ENCODE results near the gene SMAD3.
A peak's percentile ranks its signal among the peaks of the same experiment; 100 is the strongest.

The SMAD3 gene

DNA sequence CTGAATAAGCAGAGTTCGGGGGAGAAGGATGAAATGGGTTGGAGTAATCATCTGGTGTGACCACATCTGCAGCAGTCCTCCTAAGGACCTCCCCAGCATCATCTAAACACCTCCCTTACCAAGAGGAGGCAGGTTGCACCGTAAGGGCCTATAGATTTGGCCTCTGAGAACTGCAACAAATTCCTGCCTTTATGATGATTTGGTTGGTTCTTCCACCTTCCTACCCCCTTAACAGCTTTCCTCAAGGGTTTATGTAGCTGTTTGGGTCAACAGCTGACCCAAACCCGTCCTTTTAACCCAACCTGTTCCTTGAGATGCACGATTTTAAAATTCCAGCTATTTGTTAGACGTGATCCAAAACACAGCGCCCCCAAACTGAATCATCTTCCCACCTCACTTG, 130.8 kb downstream of the SMAD3 start:
- DNase-seq (ENCODE audit: low read depth) = no peak
- TF ChIP-seq, protein P1, sequence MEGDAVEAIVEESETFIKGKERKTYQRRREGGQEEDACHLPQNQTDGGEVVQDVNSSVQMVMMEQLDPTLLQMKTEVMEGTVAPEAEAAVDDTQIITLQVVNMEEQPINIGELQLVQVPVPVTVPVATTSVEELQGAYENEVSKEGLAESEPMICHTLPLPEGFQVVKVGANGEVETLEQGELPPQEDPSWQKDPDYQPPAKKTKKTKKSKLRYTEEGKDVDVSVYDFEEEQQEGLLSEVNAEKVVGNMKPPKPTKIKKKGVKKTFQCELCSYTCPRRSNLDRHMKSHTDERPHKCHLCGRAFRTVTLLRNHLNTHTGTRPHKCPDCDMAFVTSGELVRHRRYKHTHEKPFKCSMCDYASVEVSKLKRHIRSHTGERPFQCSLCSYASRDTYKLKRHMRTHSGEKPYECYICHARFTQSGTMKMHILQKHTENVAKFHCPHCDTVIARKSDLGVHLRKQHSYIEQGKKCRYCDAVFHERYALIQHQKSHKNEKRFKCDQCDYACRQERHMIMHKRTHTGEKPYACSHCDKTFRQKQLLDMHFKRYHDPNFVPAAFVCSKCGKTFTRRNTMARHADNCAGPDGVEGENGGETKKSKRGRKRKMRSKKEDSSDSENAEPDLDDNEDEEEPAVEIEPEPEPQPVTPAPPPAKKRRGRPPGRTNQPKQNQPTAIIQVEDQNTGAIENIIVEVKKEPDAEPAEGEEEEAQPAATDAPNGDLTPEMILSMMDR (IDR thresholded peaks at IDR 0.05; ENCODE audit: insufficient read depth, low read depth, low read length, missing control alignments) = no peak
- no peak overlapping the region for H3K4me3 ChIP-seq (ENCODE audit: low read depth, low read length)

DNA sequence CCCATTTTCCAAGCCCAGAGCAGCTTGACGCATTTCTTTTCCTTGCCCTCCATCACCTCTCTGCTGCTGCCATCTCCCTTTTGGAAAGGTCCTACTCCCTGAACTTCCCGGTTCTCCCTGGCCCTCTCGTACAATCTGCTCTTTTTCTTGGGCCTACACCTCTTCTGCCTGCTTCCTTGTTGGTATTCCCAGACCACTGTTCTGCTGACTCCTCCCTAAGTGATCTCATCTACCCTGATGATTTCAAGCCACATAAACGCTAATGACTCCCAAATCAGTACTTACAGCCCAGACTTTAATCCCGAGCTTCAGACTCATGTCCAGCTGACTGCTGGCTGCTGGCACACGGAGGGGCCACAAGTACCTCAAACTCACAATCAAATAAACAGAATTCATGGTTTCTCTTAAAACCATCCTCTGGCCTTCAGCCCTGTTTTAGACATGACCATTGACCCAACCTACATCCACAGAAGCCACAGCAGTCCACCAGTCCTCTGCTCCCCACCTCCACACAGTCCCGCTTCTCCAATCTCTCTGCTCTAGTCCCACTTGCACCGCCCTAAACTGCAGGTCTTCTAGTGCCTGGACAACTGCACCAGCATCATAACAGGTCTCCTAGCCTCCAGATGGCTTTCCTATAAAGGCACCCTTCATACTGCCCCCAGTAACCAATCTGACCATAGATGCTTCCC, 131.4 kb downstream of the SMAD3 start:
- TF ChIP-seq, protein P1 (IDR thresholded peaks at IDR 0.05; ENCODE audit: insufficient read depth, low read depth, low read length, missing control alignments) = no peak
- DNase-seq (ENCODE audit: low read depth) = no peak
- H3K4me3 ChIP-seq (ENCODE audit: low read depth, low read length) = no peak overlapping the region

DNA sequence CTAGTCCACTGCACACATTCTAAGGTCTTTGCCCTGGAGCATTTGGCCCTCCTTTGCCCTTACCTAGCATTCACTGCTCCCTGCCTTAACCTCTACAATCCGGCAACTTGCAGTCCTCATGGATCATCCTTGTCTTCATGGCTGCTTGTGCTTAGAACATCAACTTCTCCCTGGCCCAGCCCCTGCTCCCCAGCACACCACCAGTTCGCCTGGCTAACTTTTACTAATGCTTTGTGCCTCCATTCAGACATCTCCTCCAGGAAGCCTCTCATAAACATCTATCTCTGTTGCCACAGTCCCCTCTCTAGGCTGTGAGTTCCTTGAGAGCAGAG, 131.9 kb downstream of the SMAD3 start:
- DNase-seq (ENCODE audit: low read depth) = no peak
- H3K4me3 ChIP-seq (ENCODE audit: low read depth, low read length) = no peak overlapping the region
- TF ChIP-seq, protein P1 (IDR thresholded peaks at IDR 0.05; ENCODE audit: insufficient read depth, low read depth, low read length, missing control alignments) = no peak

DNA sequence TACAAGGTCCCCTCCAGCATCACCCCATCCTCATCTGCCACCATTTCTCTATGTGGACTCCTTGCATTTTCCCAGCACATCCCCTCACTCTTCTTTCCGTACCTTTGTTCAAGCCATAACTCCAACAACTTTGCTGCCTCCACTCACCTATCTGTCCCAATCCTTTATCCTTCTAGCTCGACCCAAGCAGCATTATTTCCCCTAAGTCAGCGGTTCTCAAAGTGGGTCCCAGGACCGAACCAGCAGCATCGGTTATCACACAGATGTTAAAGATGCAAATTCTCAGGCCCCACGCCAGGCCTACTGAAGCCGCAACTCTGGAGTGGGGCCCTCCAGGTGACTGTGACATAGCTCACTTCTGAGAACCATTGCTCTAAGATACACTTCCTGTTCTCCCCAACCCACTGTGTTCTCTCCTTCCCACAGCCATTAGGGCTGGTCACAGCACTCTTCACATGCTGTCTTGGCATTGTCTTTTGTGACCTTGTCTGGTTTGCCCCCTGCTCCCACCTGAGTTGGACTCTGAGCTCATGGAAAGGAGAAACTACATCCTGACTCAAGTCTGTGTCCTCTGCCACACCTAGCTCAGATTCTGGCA, 132.9 kb downstream of the SMAD3 start:
- DNase-seq (ENCODE audit: low read depth) = peak; percentile 29
- no peak overlapping the region for H3K4me3 ChIP-seq (ENCODE audit: low read depth, low read length)
- TF ChIP-seq, protein P1 (IDR thresholded peaks at IDR 0.05; ENCODE audit: insufficient read depth, low read depth, low read length, missing control alignments) = no peak

DNA sequence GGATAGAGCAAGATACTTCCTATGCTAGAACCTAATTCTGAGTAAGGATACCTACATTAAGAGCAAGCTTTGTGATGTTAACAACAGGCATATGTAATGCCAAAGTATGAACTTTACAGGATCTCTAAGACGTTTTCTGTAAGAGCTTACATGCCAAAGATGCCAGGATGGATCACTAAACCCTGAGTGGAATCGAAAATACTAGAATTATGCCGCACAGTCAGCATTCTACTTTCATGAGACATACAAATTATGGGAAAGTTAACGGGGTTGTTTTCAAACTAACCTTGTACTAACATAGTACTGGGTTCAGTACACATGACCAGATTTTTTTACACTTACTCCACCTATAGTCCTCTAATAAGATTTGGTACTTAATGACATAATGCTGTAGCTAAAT, 134.0 kb downstream of the SMAD3 start:
- TF ChIP-seq, protein P1 (IDR thresholded peaks at IDR 0.05; ENCODE audit: insufficient read depth, low read depth, low read length, missing control alignments) = no peak
- H3K4me3 ChIP-seq (ENCODE audit: low read depth, low read length) = no peak overlapping the region
- no peak for DNase-seq (ENCODE audit: low read depth)

DNA sequence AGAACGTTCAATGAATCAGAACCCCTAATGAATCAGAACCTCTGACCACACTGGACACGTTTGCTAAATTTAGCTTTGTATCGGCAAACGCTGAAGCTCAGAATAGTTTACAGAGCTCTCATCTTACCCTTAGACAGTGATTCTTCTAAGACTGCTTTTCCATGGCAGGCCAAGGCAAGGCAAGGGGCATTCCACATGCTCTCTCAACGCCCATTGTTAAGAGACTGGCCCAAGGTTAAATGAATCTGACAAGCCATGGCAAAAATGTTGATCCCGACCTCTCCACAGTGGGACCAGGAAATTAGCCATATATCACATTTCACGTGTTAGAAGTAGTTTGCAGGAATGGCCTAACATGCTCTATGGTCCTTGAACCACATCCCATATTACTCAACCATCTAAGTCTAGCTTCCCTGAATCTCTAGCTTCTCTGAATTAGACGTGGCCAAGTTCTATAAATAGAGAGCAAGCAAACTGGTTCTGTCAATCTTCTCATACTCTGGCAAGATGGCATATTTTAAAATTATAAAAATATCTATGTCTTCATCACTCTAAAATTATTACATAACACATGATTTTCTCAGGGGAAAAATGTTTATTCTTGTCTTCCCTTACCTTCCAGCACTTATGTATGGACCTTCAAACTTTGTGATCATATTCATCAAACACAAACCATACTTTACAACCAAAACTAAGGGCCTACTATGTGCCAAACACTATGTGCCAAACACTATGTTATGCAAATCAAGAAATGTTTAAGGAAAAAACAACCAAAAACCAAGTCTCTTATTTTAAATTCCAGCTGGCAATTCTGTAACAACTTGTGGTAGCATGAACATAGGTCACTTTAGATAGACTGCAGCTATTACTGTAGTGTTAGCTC, 134.7 kb downstream of the SMAD3 start:
- no peak overlapping the region for H3K4me3 ChIP-seq (ENCODE audit: low read depth, low read length)
- no peak for DNase-seq (ENCODE audit: low read depth)
- TF ChIP-seq, protein P1 (IDR thresholded peaks at IDR 0.05; ENCODE audit: insufficient read depth, low read depth, low read length, missing control alignments) = no peak

Data from GM12865 (cell line).